Endothelial cell of umbilical vein (primary cell): ENCODE data around the gene TSPAN9. TPM values are rescaled to one million over a fixed set of nuclear protein-coding genes. Genes with fewer than 3 reads are reported as not detected.

Experiments used
- BruUV-seq: library from RNA; stranded (reverse); fragments of 400-500 nt; replicated peaks from 2 replicates; lab custom pipeline; 2021; lab: Mats Ljungman, UMichigan
- CTCF ChIA-PET: fragments of 300-600, 350-600 bp; sonication (Branson Sonifier 250); formaldehyde crosslinking; loops from one replicate; lab custom pipeline; 2021; ENCODE audit warnings: antibody characterized with exemption, inconsistent platforms; lab: Charles Lee
- POLR2A ChIA-PET: fragments of 300-600, 350-600 bp; sonication (Branson Sonifier 250); formaldehyde crosslinking; loops from one replicate; lab custom pipeline; 2021; ENCODE audit warnings: antibody characterized with exemption, inconsistent platforms; lab: Charles Lee
- DNase-seq: peaks from one replicate; pipeline ENCODE4 v3.0.0-alpha.2; 2011; ENCODE audit warnings: low read depth, low spot score
- FAIRE-seq: peaks from 2 replicates; lab custom pipeline; 2011; peaks lifted over from hg19 to GRCh38; lab: Jason Lieb, UNC
- H2AFZ ChIP-seq: 2 replicates; pipeline ENCODE4 v1.6.0; 2012; ENCODE audit warnings: low read depth, low read length, control low read depth, inconsistent platforms
- H3K27ac ChIP-seq: 2 replicates; pipeline ENCODE4 v1.5.1; 2011; ENCODE audit warnings: low read depth, mild to moderate bottlenecking, control low read depth, low read length, moderate library complexity; ENCODE audit not compliant: insufficient read depth
- H3K27me3 ChIP-seq, 2 experiments: 2 replicates each; pipeline versions ENCODE4 v1.6.0 to v1.6.1; 2011; ENCODE audit warnings: low read length in 2 of 2, mixed read lengths in 1 of 2; ENCODE audit not compliant: control insufficient read depth in 2 of 2, insufficient read depth in 2 of 2
- H3K36me3 ChIP-seq, 2 experiments: 2 replicates in 1 of 2; 3 replicates in 1 of 2; pipeline ENCODE4 v1.5.1; 2011; ENCODE audit warnings: low read length in 2 of 2, mild to moderate bottlenecking in 1 of 2, moderate library complexity in 1 of 2; ENCODE audit not compliant: control insufficient read depth in 2 of 2, insufficient read depth in 2 of 2; ENCODE audit errors: extremely low read depth in 1 of 2
- H3K4me1 ChIP-seq: 3 replicates; pipeline ENCODE4 v1.5.1; 2011; ENCODE audit warnings: mild to moderate bottlenecking, low read length; ENCODE audit not compliant: control insufficient read depth, insufficient read depth; ENCODE audit errors: extremely low read depth
- H3K4me2 ChIP-seq: 2 replicates; pipeline ENCODE4 v1.6.1; 2011; ENCODE audit warnings: low read length, control low read depth, mixed read lengths; ENCODE audit not compliant: insufficient read depth
- H3K4me3 ChIP-seq, 3 experiments: fragments of 200-600 bp in 1 of 3; sonication (generic), shearing (Covaris generic) in 1 of 3; replicated peaks in 1 of 3; 2 replicates each; pipeline ENCODE4 v1.5.1; 2011 to 2016; ENCODE audit warnings: control low read depth in 3 of 3, low read length in 3 of 3, mild to moderate bottlenecking in 2 of 3, inconsistent platforms in 1 of 3, low read depth in 1 of 3, moderate library complexity in 1 of 3; ENCODE audit not compliant: insufficient read depth in 1 of 3
- H3K79me2 ChIP-seq: 2 replicates; pipeline ENCODE4 v1.6.0; 2012; ENCODE audit warnings: low read length, inconsistent platforms; ENCODE audit not compliant: control insufficient read depth, insufficient read depth
- H3K9ac ChIP-seq: replicated peaks from 2 replicates; pipeline ENCODE3; 2011; ENCODE audit warnings: low read length, control low read depth; ENCODE audit not compliant: insufficient read depth; ENCODE audit errors: extremely low read depth
- H3K9me1 ChIP-seq: replicated peaks from 3 replicates; pipeline ENCODE4 v1.6.0; 2011; ENCODE audit warnings: mild to moderate bottlenecking, low read length; ENCODE audit not compliant: control insufficient read depth, insufficient read depth; ENCODE audit errors: extremely low read depth
- H3K9me3 ChIP-seq: replicated peaks from 2 replicates; pipeline ENCODE4 v1.5.1; 2012; ENCODE audit warnings: low read length, inconsistent platforms; ENCODE audit not compliant: control insufficient read depth, insufficient read depth
- H4K20me1 ChIP-seq: replicated peaks from 2 replicates; pipeline ENCODE3; 2011; ENCODE audit warnings: mild to moderate bottlenecking, low read length; ENCODE audit not compliant: control insufficient read depth, insufficient read depth; ENCODE audit errors: extremely low read depth
- EZH2 ChIP-seq: IDR thresholded peaks from 2 replicates; pipeline ENCODE4 v1.6.1; 2012; ENCODE audit warnings: borderline replicate concordance, low read depth, mild to moderate bottlenecking, moderate library complexity, low read length, inconsistent platforms; ENCODE audit not compliant: severe bottlenecking
- FOS ChIP-seq: IDR thresholded peaks from 2 replicates; pipeline ENCODE4 v1.6.1; 2011; ENCODE audit warnings: mild to moderate bottlenecking, low read length, moderate library complexity, borderline replicate concordance; ENCODE audit not compliant: insufficient read depth
- GATA2 ChIP-seq: IDR thresholded peaks from 2 replicates; pipeline ENCODE4 v1.7.0; 2011; ENCODE audit warnings: low read depth, mild to moderate bottlenecking, moderate library complexity, mixed read lengths, low read length; ENCODE audit not compliant: insufficient read length, insufficient read depth
- JUN ChIP-seq: IDR thresholded peaks from 2 replicates; pipeline ENCODE4 v1.6.1; 2011; ENCODE audit warnings: borderline replicate concordance, low read depth; ENCODE audit not compliant: insufficient read length, insufficient read depth
- MYC ChIP-seq: IDR thresholded peaks from one replicate; pipeline ENCODE4 v1.6.1; 2011; ENCODE audit warnings: mild to moderate bottlenecking, low read depth, low read length
- POLR2A ChIP-seq: IDR thresholded peaks from 2 replicates; pipeline ENCODE4 v1.6.1; 2012; ENCODE audit warnings: low read depth, mild to moderate bottlenecking, control low read depth, low read length
- POLR2AphosphoS5 ChIP-seq: IDR thresholded peaks from 2 replicates; pipeline ENCODE4 v1.6.1; 2012; ENCODE audit warnings: low read depth, mild to moderate bottlenecking, control low read depth, low read length, moderate library complexity; ENCODE audit not compliant: insufficient read depth
- dilution Hi-C: fragments of 300-500 bp; cut with MboI; formaldehyde crosslinking; loops from one replicate; pipeline ENCODE4 v1.15.0; 2019; ENCODE audit warnings: low sequenced_read_pairs; ENCODE audit not compliant: extremely low pct_ligation_motif_present
- intact Hi-C: fragments of 100-400 bp; cut with micrococcal nuclease; formaldehyde crosslinking; loops from one replicate; pipeline ENCODE4 v1.10.0; 2022
- polyA plus RNA-seq, 4 experiments: library from polyadenylated mRNA; depleted of rRNA in 3 of 4; stranded (reverse) in 3 of 4; unstranded in 1 of 4; fragments of >200 nt; gene quantifications; 2 replicates each; pipeline versions ENCODE4 v1.2.1 to v1.2.3, GENCODE V29; 2011 to 2012; ENCODE audit warnings: missing spikeins in 1 of 4
- total RNA-seq: library from RNA; stranded (reverse); gene quantifications from 2 replicates; pipeline ENCODE4 v1.2.3, GENCODE V29; 2021
- TF ChIP-seq, protein P1 (sequence below), 2 donors: IDR thresholded peaks; 1 replicate in 1 of 2; 2 replicates in 1 of 2; pipeline ENCODE4 v1.5.1; 2011; ENCODE audit warnings: low read length in 2 of 2, mild to moderate bottlenecking in 2 of 2, moderate library complexity in 2 of 2, control low read depth in 1 of 2, inconsistent platforms in 1 of 2, low read depth in 1 of 2; ENCODE audit not compliant: insufficient read depth in 1 of 2; ENCODE audit errors: extremely low read depth in 1 of 2
- TF ChIP-seq, protein P2 (sequence below): IDR thresholded peaks from 2 replicates; pipeline ENCODE4 v1.6.1; 2011; ENCODE audit not compliant: insufficient read depth, insufficient read length

Gene TSPAN9
- total and polyA plus RNA-seq, 2 donors (not counting 3 experiments of a cell fraction or from before 2014, with no cell fraction given), result 43.3 to 66.8 TPM

DNA sequence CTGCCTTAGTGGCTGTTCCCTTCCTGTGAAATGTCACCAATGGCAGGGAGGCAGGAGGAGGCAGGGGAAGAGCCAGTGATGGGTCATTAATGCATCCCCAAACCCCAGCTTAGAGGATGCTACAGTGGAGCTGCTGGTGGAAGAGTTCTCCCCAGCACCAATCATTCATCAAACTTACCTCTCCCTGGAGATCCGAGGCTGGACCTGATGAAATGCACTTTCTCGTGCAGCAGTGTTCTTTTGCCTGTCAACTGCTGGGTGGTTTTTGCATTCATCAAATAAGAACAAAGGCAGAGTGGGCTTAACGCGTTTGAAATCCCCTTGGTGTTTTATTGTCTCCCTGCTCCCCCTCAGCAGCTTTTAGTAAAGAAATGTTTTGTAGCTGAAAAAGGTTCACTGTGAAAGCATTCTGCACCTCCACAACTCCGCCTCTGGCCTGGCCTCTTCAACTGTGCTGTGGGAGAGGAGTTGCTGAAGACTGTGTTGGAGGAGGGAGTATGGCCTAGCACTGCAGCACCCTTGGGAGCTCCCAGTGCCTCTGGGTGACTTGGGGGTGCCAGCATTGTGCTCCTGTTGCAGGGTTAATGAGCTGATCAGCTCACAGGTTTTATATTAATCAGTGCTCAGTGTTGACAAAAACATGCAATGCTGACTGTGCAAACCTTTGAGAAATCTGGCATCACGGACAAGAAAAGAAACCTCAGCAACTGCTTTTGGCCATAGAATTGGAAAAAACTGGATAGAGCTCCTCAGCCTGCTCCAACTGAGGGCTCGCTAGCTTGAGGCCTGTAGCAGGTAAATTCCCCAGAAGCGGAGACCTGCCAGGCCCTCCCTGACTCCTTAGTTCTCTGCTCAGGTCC, 14.4 kb downstream of the TSPAN9 start:
- CTCF ChIA-PET, result interaction anchor here (1.0 to 1.4 kb wide), 2 partner anchors 13 to 18 kb away, joined by 4 to 5 read pairs; no protein-coding TSS in a partner anchor

More for the DNA sequence above, 14.4 kb downstream of the TSPAN9 start:
- Histone ChIP-seq H3K4me3 (no peak overlapping the region), H3K4me1 (no peaks in the 10 kb centered on the region), H3K79me2 (no peaks in the 10 kb centered on the region), H3K27ac (no peak overlapping the region), H3K27me3 (no peaks in the 10 kb centered on the region), H3K9me3 (no peaks in the 10 kb centered on the region), H3K9me1 (no peaks in the 10 kb centered on the region), H2AFZ (no peak overlapping the region), H3K4me2 (no peak overlapping the region), H4K20me1 (no peaks in the 10 kb centered on the region), H3K9ac (no peak overlapping the region), H3K36me3 (peaks cover 0 to 12% of the 10 kb centered on the region in 2 experiments)
- dilution Hi-C loops, result no loop called here
- no TSS peak for BruUV-seq
- POLR2A ChIA-PET, result interaction anchor here (0.6 kb wide), 1 partner anchor 14 kb away, joined by 4 read pairs; no protein-coding TSS in a partner anchor
- FAIRE-seq, result no peak
- TF ChIP-seq POLR2AphosphoS5, result no peak
- TF ChIP-seq, protein P1, sequence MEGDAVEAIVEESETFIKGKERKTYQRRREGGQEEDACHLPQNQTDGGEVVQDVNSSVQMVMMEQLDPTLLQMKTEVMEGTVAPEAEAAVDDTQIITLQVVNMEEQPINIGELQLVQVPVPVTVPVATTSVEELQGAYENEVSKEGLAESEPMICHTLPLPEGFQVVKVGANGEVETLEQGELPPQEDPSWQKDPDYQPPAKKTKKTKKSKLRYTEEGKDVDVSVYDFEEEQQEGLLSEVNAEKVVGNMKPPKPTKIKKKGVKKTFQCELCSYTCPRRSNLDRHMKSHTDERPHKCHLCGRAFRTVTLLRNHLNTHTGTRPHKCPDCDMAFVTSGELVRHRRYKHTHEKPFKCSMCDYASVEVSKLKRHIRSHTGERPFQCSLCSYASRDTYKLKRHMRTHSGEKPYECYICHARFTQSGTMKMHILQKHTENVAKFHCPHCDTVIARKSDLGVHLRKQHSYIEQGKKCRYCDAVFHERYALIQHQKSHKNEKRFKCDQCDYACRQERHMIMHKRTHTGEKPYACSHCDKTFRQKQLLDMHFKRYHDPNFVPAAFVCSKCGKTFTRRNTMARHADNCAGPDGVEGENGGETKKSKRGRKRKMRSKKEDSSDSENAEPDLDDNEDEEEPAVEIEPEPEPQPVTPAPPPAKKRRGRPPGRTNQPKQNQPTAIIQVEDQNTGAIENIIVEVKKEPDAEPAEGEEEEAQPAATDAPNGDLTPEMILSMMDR (IDR thresholded peaks at IDR 0.05; ENCODE audit: extremely low read depth in 1 of 2, insufficient read depth in 1 of 2, low read depth in 1 of 2, low read length in 2 of 2), result no peak
- TF ChIP-seq FOS, result no peak
- no peak for TF ChIP-seq GATA2
- no peak for TF ChIP-seq EZH2
- TF ChIP-seq POLR2A, result no peak
- no peak for TF ChIP-seq JUN
- no peak for TF ChIP-seq MYC
- TF ChIP-seq, protein P2, sequence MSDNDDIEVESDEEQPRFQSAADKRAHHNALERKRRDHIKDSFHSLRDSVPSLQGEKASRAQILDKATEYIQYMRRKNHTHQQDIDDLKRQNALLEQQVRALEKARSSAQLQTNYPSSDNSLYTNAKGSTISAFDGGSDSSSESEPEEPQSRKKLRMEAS, result no peak
- intact Hi-C loops, result no loop called here
- no peak for DNase-seq
